NK-92 (cell line): Measurements from ENCODE around the gene CNOT8.
"Not testable (repeated sequence)": the region's sequence is repeated elsewhere in the genome, so short reads cannot be mapped to it uniquely, and the experiment has no call there.

Experiments used
- DNase-seq: peaks from one replicate; lab custom pipeline; 2025; ENCODE audit not compliant: unreplicated experiment; lab: John Stamatoyannopoulos, UW

CNOT8 gene

DNA sequence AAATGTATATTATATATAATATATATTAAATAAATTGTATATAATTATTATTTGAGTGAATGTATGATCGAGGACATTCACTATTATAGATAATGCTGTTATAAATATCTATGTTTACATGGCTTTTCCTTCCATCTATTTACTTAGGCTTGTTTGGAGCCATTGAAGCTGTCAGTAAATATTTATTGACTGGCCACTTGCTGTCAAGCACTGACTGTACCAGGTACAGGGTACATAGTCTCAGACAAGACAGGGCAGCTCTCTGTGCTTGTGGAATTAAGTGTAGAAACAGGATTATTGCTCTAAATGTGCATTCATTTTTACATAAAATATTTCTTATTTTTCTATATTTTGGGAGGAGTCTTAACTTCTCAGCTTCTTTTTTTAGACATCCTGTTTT is 24.4 kb upstream of the CNOT8 start:
- no peak for DNase-seq

DNA sequence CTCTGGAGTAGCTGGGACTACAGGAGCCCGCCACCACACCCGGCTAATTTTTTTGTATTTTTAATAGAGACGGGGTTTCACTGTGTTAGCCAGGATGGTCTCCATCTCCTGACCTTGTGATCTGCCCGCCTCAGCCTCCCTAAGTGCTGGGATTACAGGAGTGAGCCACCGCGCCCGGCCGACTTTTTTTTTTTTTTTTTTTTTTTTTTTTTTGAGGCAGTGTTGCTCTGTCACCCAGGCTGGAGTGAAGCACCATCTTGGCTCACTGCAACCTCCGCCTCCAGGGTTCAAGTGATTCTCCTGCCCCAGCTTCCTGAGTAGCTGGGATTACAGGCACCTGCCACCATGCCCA is 22.8 kb upstream of the CNOT8 start:
- DNase-seq = not testable (repeated sequence)

DNA sequence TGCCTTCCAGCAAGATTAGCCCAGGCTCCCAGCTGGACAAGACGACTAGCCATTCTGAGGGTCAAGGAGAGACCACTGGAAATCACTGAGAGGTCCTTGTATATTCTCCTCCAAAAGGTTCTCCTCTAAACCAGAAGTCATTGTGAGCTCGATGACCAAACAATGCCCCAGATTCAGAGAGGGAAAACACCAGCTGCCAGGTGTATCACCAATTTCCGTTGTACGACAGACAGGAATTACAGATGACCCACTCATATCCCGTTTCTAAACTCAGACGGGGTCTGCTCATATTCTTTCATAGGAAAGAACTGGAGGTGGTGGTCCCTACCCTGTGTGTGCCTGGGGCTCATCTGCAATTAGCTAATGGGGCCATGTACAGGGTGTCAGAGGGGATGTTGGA is 22.2 kb upstream of the CNOT8 start:
- DNase-seq = no peak

DNA sequence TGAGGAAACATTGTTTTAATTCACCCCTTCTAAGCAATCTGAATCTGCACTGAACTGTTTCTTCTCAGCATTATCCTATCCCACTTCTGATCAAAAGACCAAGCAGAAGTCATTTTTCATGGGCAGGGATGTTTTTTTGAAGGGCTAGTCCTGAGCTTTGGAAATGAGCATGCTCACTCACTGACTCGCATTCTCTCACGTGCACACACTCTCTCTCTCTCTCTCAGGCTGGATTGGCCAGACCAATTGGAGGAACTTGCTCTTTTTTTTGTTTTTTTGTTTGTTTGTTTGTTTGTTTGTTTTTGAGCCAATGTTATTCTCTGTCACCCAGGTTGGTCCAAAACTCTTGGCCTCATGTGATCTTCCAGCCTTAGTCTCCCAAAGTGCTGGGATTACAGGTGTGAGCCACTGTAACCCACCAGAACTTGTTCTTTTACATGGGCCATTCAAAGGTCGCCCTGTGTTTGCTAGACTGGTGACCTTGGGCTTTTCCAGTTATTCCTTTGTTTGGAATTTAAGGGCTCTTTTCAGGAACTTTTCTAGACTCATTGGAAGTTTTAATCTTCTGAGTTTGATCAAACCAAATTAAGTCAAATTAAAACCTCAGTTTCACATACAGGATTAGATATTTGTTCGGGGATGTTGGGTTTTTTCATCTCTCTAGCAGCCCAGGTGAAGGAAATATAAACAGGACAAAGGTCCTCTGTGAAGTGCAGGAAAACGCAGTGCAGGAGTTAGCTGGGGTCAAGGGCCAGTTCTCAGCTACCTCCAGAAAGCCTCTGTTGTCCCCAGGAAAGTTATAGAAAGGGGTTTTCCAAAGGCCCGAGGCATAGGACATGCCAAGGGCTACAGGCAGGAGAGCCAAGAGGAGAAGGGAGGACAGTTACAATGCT is 21.2 kb upstream of the CNOT8 start:
- no peak for DNase-seq

DNA sequence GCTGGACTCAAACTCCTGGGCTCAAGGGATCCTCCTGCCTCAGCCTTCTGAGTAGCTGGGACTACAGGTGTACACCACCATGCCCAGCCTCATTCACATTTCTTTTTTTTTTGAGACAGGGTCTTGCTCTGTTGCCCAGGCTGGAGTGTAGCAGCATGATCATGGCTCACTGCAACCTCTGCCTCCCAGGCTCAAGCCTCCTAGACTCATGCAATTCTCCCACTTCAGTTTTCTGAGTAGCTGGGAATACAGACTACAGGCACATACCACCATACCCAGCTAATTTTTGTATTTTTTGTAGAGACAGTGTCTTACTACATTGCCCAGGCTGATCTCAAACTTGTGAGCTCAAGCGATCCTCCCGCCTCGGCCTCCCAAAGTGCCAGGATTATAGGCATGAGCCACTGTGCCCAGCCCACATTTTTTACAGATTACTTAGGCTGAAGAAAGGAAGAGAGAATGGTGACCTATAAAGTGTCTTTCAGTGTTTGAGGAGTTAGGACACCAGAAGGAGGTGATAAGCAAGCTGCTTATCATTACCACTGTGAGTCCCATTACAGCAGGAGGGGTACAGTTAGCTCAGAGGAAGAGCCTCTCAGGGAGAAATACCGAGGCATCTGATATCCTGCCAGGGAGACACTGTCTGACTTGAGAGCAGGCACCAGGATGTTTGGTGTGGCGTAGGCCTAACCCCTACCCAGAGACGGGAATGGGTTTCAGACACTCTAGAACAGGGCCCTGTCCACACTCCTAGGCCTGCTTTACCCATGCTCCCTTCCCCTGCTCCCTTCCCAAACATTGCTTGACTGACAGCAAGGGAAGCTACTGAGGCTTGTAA is 17.8 kb upstream of the CNOT8 start:
- DNase-seq = no peak

DNA sequence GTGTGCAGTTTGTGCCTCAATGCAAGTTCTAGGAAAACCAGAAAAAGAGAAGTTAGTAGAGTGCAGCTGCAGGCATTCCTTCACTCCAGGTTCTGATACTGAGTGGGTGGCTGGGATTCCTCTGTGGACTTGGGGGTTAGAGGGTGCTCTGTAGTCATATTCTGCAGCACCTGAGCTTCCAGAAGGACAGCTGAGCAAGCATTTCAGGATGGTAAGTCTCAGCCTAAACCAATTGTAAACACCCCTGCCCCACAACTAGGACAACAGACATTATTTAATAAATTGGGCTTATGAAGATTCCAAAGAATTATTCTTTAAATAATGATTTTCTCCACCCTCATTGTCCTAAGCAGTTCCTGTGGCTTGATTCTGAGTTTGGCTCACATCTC is 17.2 kb upstream of the CNOT8 start:
- DNase-seq = no peak

DNA sequence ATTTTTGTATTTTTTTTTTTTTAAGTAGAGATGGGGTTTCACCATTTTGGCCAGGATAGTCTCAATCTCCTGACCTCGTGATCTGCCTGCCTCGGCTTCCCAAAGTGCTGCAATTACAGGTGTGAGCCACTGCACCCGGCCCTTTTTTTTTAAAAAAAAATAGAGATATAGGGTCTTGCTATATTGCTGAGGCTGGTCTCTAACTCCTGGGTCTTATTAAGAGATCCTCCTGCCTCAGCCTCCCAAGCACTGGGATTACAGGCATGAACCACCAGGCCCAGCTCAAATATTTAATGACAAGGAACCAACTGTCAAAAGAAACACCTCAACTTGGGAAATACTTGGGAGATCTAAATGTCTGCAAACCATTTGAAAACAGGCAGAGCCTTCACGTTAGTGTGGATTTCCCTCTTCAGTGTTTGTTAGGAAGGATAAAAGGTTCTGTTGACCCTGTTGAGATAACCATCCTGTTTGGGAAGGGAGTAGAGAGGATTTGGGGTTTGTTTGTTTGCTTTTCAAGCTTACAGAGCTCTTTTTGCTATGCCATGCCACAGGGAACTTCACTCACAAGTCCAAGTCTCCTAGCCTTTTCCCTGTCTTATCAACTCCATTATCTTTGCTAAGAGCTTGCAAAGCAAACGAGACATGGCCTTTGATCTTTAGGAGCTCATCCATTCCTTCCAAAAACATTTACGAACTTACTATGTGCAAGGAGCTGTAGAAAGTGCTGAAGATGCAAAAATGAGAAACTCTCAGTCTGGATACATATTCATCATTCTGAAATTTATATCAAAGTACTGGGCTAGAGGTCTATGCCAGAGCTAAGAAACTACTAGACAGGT is 15.5 kb upstream of the CNOT8 start:
- DNase-seq = no peak

DNA sequence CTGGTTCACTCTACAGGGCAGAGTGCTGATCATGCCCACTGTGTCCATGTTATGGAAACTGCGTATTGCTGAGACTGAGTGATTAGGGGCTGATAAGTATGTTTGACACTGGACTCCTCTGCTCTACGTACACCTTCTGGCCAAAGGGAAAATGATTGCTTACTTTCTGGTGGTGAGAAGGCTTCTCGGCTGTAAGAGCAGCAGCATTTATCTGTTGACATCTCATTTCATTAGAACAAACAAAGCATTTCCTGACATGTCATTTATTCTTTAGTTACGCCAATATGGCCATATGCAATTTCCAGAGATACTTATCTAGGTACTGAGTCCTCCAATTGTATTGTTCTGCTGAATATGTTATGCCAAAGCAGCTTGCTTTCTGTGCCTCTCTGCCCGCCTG is 13.6 kb upstream of the CNOT8 start:
- no peak for DNase-seq

DNA sequence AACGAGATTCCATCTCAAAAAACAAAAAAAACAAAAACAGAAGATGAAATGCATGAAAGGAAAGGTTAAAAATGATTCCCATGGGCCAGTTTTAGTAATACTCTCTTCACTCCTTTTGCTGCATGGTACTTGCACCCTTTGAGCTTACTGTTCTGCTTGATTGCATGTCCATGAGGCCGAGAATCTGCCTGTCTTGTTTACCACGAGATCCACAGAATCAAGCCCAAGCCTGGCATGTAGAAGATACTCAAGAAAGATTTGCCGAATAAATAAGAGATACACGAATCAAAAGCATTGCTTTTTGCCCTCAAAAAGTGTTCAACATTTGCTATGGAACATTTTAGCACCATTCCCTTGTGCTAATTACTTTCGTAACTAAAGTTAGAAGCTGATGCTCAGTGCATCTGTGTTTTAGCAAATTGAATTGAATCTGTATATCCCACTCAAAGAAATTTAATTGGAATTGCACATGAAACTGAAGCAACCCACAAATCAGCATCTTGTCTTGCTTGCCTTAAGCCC is 9.1 kb upstream of the CNOT8 start:
- no peak for DNase-seq

DNA sequence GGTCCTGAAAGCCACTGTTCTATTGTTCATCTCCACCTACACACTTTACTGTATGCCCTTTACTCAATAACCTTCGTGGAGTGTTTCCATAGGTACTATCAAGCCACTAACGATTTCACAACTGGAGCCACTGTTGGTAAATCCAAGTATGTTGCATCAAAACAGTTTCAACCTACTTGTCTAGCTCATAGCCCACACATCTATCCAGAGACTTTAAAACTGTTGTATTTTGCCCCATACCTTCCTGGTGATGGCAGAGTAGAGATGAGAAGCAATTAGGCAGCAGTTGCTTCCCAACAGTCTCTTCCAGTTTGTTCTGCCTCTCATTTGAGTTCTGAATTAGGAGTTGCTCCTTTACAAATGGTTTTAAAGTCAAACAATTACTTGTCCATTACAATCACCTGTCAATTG is 8.6 kb upstream of the CNOT8 start:
- DNase-seq = no peak

DNA sequence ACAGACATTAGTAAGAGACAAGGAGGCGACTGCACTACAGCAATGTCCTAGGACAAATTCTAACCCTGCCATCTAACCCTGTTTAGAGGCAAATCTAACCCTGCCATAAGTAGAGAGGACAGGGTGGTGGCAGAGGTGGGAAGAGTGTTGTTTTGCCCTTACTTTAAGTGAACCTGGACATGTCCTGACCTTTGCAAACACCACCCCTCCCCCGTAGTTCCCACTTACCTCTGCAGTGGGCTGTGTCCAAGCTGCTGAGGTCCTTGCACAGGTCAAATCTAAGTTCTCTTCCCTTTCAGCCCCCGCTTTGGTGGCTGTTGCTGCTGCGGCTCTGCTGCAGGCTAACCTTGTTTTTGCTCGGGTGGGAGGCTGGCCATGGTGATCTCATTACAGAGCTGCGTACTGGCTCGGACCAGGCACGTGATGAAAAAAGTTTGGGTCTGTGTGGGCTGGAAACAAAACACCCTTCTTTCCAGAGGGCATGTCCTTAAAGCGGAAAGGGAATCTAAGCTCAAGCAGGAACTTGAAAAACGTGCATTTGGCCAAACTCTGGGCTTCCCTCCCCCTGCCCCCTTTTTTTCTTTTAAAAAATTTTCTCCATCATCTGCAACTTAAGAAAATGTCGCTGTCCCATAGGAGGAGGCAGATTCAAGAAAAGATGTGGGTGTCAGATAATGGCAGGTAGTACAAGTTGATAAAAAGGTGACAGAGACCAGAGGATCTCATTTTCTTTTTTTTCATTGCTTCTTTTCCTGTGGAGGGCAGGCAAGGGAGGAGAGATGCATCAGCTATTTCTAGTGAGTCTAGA is 8.0 kb upstream of the CNOT8 start, which contains the start of gene FAXDC2:
TSS of gene FAXDC2 (minus strand) at position 349 of the 808 bp plus-strand sequence. CDS start 12,425 bp downstream, outside the sequence.
- no peak for DNase-seq

DNA sequence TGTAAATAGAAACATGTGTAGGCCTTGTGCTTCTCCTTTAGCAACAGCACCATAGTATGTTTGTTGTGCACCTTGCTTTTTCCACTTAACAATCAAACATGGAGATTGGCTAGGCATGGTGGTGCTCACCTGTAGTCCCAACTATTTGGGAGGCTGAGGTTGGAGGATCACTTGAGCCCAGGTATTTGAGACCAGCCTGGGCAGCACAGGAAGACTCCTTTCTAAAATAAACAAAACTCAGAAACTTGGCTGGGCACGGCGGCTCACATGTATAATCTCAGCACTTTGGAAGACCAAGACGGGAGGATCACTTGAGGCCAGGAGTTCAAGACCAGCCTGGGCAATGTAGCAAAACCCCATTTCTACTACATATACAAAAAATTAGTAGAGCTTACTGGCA is 7.1 kb upstream of the CNOT8 start:
- DNase-seq = no peak

DNA sequence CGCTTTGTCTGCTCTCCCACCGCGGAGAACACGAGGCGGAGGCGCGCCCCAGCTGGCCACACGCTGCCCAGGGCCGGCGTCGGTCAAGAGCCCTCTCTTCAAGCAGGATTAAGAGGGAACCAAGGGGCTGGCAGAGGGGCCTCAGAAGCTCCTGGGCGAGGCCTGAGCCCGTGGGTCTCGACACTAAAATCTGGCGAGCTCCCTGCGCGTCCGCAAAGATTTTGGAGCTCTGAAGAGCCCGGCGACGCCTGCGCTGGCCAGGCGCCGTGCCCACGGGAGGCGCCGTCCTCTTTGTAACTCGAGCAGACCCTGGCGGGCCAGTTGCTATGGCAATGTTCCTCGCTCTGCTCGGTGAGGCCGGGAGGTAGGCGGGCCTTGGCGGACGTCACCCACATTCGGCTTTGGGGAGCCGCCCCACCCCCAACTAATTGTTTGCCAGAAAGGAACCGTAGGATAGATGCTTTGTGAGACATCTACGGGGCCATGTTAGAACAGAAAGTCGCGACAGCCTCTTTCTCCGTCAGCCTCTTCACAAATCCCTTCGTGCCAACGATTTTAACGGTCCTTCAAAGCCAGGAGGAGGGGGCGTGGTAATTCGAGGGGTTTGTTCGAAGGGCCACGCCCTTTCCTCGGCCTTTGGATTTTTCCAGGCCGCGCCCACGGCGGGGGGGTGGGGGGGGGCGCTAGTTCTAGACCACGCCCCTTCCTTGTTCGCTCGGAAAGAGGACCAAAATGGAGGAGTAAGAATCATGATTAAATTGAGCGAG is 714 bp upstream of the CNOT8 start:
- DNase-seq = no peak

DNA sequence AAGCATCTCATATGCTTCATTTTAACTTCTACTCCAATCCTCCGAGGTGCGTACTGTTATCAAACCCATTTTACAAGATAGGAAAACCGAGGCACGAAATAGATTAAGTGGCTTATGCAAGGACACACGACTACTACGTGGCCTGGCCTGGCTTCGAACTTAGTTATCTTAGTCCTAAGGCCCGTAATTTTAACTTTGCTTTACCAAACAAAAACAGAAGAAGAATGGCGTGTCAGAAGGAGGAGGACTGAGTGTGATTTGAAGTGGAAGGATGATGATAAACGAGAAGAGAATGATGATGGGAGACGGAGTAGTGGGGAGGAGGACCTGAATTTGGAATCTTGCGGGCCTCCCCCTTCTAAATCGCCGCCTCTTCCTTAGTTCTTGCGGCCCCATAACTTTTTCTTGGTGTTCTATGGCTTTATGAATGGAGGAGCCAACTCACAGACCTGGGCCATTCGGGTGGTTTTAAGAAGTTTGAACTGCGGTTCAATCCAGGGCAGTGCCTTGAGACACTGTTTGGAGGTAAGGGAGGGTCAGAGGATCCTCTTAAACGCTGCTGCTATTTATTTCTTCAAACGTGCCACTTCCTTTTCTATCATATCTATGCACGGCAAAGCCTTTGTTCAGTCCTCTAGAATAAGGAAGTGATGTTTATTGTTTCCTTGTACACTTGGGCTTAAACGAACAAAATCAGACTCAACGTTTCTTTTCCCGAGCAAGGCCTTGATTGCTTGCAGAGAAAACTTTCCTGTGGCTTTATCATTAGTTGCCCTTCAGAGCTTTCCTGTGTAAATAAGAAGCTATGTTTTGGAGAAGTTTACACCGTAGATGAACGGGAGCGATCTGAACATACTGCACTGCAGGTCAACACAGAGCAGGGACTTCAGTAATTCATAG is 795 bp downstream of the CNOT8 start:
- DNase-seq = no peak

DNA sequence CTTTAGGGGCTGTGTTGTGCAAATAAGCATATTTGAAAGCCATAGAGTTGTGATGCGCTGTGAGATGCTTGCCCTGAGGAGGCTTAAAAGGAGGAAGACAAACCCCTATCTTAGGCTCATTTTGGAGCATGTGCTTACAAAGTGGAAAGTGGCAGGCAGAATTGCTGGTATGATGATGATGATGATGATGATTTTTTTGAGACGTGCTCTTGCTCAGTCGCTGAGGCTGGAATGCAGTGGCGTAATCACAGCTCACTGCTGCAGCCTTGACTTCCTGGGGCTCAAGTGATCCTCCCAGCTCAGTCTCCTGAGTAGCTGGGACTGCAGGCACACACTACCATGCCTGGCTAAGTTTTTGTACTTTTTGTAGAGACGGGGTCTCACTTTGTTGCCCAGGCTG is 1.7 kb downstream of the CNOT8 start:
- DNase-seq = no peak

DNA sequence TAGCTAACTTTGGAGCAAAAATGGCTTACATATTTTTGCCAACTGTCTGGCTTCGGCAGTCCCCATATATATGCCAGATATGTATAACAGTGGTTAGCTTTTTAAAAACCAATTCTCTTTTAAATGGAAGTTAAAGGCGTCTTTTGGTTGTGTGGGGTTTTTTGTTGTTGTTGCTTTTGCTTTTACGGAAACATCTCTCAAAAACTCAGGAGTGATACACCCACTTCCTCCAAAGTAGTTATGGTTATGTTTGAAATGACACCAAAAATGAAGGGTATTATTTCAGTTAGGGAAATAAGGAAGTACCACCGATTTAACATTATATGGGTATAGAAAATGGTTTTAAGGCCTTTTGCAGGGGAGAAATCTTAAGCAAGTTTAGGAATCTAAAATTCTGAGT is 2.3 kb downstream of the CNOT8 start:
- DNase-seq = no peak

DNA sequence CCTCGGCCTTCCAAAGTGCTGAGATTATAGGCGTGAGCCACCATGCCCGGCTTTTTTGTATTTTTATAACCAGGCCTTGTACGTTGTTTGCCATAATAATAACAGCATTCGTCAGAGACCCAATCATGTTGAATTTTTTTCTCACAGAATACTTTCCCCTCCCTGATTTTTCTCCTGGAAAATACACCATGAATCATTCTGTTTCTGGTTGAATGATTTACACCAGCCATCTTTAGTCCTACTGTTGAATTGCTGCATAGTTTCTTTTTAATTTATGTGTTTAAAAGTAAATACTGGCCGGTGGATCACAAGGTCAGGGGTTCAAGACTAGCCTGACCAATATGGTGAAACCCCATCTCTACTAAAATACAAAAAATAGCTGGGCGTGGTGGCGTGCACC is 3.5 kb downstream of the CNOT8 start:
- no peak for DNase-seq

DNA sequence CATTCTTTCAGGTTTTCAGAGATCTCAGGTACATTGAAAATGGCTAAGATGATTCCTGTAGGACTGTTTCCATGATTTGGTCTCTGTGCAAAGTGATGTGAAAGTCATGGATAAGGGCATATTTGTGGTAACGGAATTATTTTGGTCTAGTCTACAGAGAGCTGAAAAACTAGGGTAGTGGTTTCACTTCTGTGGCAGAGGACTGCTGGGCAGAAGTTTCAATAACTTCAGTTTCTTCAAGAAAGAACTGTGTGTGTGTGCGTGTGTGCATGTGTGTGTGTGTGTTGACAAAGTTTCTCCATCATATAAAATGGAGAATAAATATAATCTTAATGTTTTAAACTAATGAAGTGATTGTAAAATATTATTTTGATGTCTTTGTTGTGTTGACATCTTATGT is 4.3 kb downstream of the CNOT8 start:
- DNase-seq = no peak
